B cell (primary cell): ENCODE data around the gene TP53BP2. TPM values are rescaled to one million over a fixed set of nuclear protein-coding genes. Genes with fewer than 3 reads are reported as not detected.

Source experiments
- ATAC-seq: fragments of 200-7000 bp; cut with Tn5 transposase; one replicate; pipeline ENCODE4 v1.10.0; 2021; ENCODE audit warnings: low read depth, mild to moderate bottlenecking, moderate number of reproducible peaks, moderate library complexity
- CTCF ChIA-PET: fragments of 350-600 bp; sonication (Branson Sonifier 250); formaldehyde crosslinking; loops from one replicate; lab custom pipeline; 2021; ENCODE audit warnings: antibody characterized with exemption, inconsistent platforms; lab: Charles Lee
- POLR2A ChIA-PET: fragments of 350-600 bp; sonication (Branson Sonifier 250); formaldehyde crosslinking; loops from one replicate; lab custom pipeline; 2021; ENCODE audit warnings: antibody characterized with exemption; lab: Charles Lee
- DNase-seq: peaks from one replicate; pipeline ENCODE4 v3.0.0; 2013
- H2AFZ ChIP-seq: 2 replicates; pipeline ENCODE4 v1.6.1; 2012; ENCODE audit warnings: mild to moderate bottlenecking, low read depth, low read length; ENCODE audit not compliant: insufficient read depth, poor library complexity, severe bottlenecking
- H3K27ac ChIP-seq, 2 donors: 1 replicate in 1 of 2; 2 replicates in 1 of 2; pipeline ENCODE4 v1.5.1; 2012 to 2013; ENCODE audit warnings: low read length in 2 of 2, mild to moderate bottlenecking in 2 of 2, moderate library complexity in 1 of 2
- H3K27me3 ChIP-seq, 4 experiments: fragments of 200-600 bp in 1 of 4; sonication (generic) in 1 of 4; replicated peaks in 1 of 4; 1 replicate in 2 of 4; 2 replicates in 2 of 4; pipeline versions ENCODE4 v1.6.1 to v1.7.0; 2013 to 2016; ENCODE audit warnings: low read length in 3 of 4, mild to moderate bottlenecking in 2 of 4, mixed read lengths in 1 of 4, moderate library complexity in 1 of 4; ENCODE audit not compliant: insufficient read depth in 4 of 4, control insufficient read depth in 3 of 4; ENCODE audit errors: control extremely low read depth in 1 of 4
- H3K36me3 ChIP-seq, 2 experiments: replicated peaks in 1 of 2; 1 replicate in 1 of 2; 2 replicates in 1 of 2; pipeline versions ENCODE4 v1.6.1 to v1.7.1; 2013; ENCODE audit warnings: low read length in 1 of 2; ENCODE audit not compliant: insufficient read depth in 2 of 2, control insufficient read depth in 1 of 2; ENCODE audit errors: control extremely low read depth in 1 of 2, extremely low read depth in 1 of 2
- H3K4me1 ChIP-seq, 2 donors: fragments of 200-600 bp in 1 of 2; sonication (generic) in 1 of 2; 1 replicate in 1 of 2; 2 replicates in 1 of 2; pipeline versions ENCODE4 v1.5.1 to v1.6.1; 2013 to 2017; ENCODE audit warnings: low read length in 2 of 2; ENCODE audit not compliant: control insufficient read depth in 2 of 2, insufficient read depth in 2 of 2
- H3K4me2 ChIP-seq: replicated peaks from 2 replicates; pipeline ENCODE3; 2012; ENCODE audit warnings: mild to moderate bottlenecking, low read depth, low read length; ENCODE audit not compliant: poor library complexity, severe bottlenecking
- H3K4me3 ChIP-seq, 5 experiments: fragments of 200-600 bp in 1 of 5; sonication (generic) in 1 of 5; 1 replicate in 3 of 5; 2 replicates in 2 of 5; pipeline versions ENCODE4 v1.5.1 to v1.7.0; 2011 to 2016; ENCODE audit warnings: low read length in 4 of 5, mild to moderate bottlenecking in 4 of 5, low read depth in 2 of 5, control low read depth in 1 of 5, moderate library complexity in 1 of 5; ENCODE audit not compliant: insufficient read depth in 1 of 5; ENCODE audit errors: control extremely low read depth in 1 of 5, extremely low read depth in 1 of 5
- H3K79me2 ChIP-seq: fragments of 200-600 bp; sonication (generic); one replicate; pipeline ENCODE4 v1.6.0; 2016; ENCODE audit warnings: low read length; ENCODE audit not compliant: control insufficient read depth, insufficient read depth
- H3K9ac ChIP-seq: fragments of 200-600 bp; sonication (generic); 2 replicates; pipeline ENCODE4 v1.6.1; 2017; ENCODE audit warnings: mild to moderate bottlenecking, low read length, moderate library complexity
- H3K9me3 ChIP-seq, 3 donors: one replicate each; pipeline versions ENCODE4 v1.6.1 to v1.7.1; 2013; ENCODE audit warnings: low read length in 2 of 3; ENCODE audit not compliant: control insufficient read depth in 2 of 3, insufficient read depth in 1 of 3; ENCODE audit errors: control extremely low read depth in 1 of 3
- H4K20me1 ChIP-seq: 2 replicates; pipeline ENCODE4 v1.6.0; 2012; ENCODE audit warnings: mild to moderate bottlenecking, low read length; ENCODE audit not compliant: insufficient read depth, control insufficient read depth, poor library complexity, severe bottlenecking
- H3K27ac Mint-ChIP-seq: one replicate; pipeline ENCODE4 v1.8.0; 2021; ENCODE audit warnings: mixed read lengths
- H3K27me3 Mint-ChIP-seq: one replicate; pipeline ENCODE4 v1.8.0; 2021; ENCODE audit warnings: mixed read lengths
- H3K4me1 Mint-ChIP-seq: one replicate; pipeline ENCODE4 v1.8.0; 2021; ENCODE audit warnings: mixed read lengths
- H3K4me3 Mint-ChIP-seq: one replicate; pipeline ENCODE4 v1.8.0; 2021; ENCODE audit warnings: mixed read lengths
- H3K9me3 Mint-ChIP-seq: one replicate; pipeline ENCODE4 v1.8.0; 2022; ENCODE audit warnings: mixed read lengths; ENCODE audit not compliant: insufficient read depth
- CTCF ChIP-seq: fragments of 200-600 bp; IDR thresholded peaks from one replicate; pipeline ENCODE4 v1.8.0; 2022; ENCODE audit warnings: antibody characterized with exemption, mild to moderate bottlenecking
- EZH2 ChIP-seq: IDR thresholded peaks from 2 replicates; pipeline ENCODE4 v1.6.1; 2012; ENCODE audit warnings: borderline replicate concordance, low read depth, mild to moderate bottlenecking, moderate library complexity, low read length; ENCODE audit not compliant: insufficient read depth, poor library complexity, severe bottlenecking
- WGBS: methylation state at CpG from one replicate; pipeline ENCODE4 v1.1.5; 2013; ENCODE audit warnings: missing lambda C conversion rate; ENCODE audit not compliant: insufficient coverage; 5-methylcytosine and 5-hydroxymethylcytosine counted together
- intact Hi-C: fragments of 100-400 bp; cut with micrococcal nuclease; formaldehyde crosslinking; loops from one replicate; pipeline ENCODE4 v1.10.0; 2022
- polyA plus RNA-seq: library from polyadenylated mRNA; depleted of rRNA; stranded (reverse); fragments of >200 nt; gene quantifications from 2 replicates; pipeline ENCODE4 v1.2.3, GENCODE V29; 2012
- total RNA-seq, 2 donors: library from RNA; stranded (reverse); fragments of 120-200 nt in 1 of 2; gene quantifications; 1 replicate in 1 of 2; 2 replicates in 1 of 2; pipeline versions ENCODE4 v1.2.3 to v1.2.4, GENCODE V29; 2013 to 2022

The TP53BP2 gene
- total and polyA plus RNA-seq, 2 donors (not counting 1 experiment from before 2014, with no cell fraction given) = 10.8 to 40.0 TPM

- Histone ChIP-seq H3K9me3 (no peaks in the 10 kb centered on the region), H3K27me3 (no peaks in the 10 kb centered on the region), H2AFZ (no peak overlapping the region), H3K36me3 (peaks cover 0 to 27% of the 10 kb centered on the region in 2 experiments), H3K27ac (no peak overlapping the region), H4K20me1 (no peaks in the 10 kb centered on the region), H3K9ac (no peak overlapping the region), H3K4me3 (no peak overlapping the region), H3K4me2 (no peak overlapping the region), H3K4me1 (no peaks in the 10 kb centered on the region), H3K79me2 (no peaks in the 10 kb centered on the region)
- Mint-ChIP-seq H3K27ac (no peak overlapping the region), H3K27me3 (no peaks in the 10 kb centered on the region), H3K4me1 (no peaks in the 10 kb centered on the region), H3K9me3 (no peaks in the 10 kb centered on the region), H3K4me3 (no peak overlapping the region)
- DNase-seq (no peak), ATAC-seq (no peak)
- no peak for TF ChIP-seq EZH2
- ChIA-PET POLR2A (no interaction called here), CTCF (interaction anchor here (0.9 kb wide), 1 partner anchor 11 kb away, joined by 3 read pairs; no protein-coding TSS in a partner anchor)
- WGBS = 80% methylated on average over 5 of the region's 7 CpGs
- intact Hi-C loops = no loop called here
Measured at GRCh38 chr1:223761411-223761810, 84.3 kb downstream of the TP53BP2 start.

GRCh38 chr1:223760833-223761232 lies 84.9 kb downstream of the TP53BP2 start:
- no peak for ATAC-seq
- DNase-seq = no peak
- H3K36me3 ChIP-seq = peaks cover 0 to 27% of the 10 kb centered on the region in 2 experiments

More at GRCh38 chr1:223760833-223761232, 84.9 kb downstream of the TP53BP2 start:
- H3K9me3 ChIP-seq = no peaks in the 10 kb centered on the region
- H3K9me3 Mint-ChIP-seq = no peaks in the 10 kb centered on the region
- POLR2A ChIA-PET = no interaction called here
- no peaks in the 10 kb centered on the region for H4K20me1 ChIP-seq
- no peaks in the 10 kb centered on the region for H3K79me2 ChIP-seq
- no peak for TF ChIP-seq CTCF
- TF ChIP-seq EZH2 = no peak
- no peak overlapping the region for H3K27ac Mint-ChIP-seq
- H3K27me3 Mint-ChIP-seq = no peaks in the 10 kb centered on the region
- H3K4me1 ChIP-seq = no peaks in the 10 kb centered on the region
- no peak overlapping the region for H3K4me3 ChIP-seq
- no peak overlapping the region for H2AFZ ChIP-seq
- H3K27ac ChIP-seq = no peak overlapping the region
- H3K4me3 Mint-ChIP-seq = no peak overlapping the region
- no peak overlapping the region for H3K9ac ChIP-seq
- WGBS = 100% methylated on average over 2 of the region's 6 CpGs
- CTCF ChIA-PET = interaction anchor here (0.8 to 0.9 kb wide), 2 partner anchors 10 to 59 kb away, joined by 3 read pairs; no protein-coding TSS in a partner anchor
- intact Hi-C loops = no loop called here
- H3K4me1 Mint-ChIP-seq = no peaks in the 10 kb centered on the region
- H3K27me3 ChIP-seq = no peaks in the 10 kb centered on the region
- H3K4me2 ChIP-seq = no peak overlapping the region
